GM23338 (cell line): Measurements from ENCODE around the gene CCDC196. TPM values are rescaled to one million over a fixed set of nuclear protein-coding genes. Genes with fewer than 3 reads are reported as not detected.

Experiments used
- ATAC-seq: fragments of 200-7000 bp; cut with Tn5 transposase; 3 replicates; pipeline ENCODE4 v1.9.1; 2020
- DNase-seq: peaks from one replicate; pipeline ENCODE4 v3.0.0-alpha.2; 2015; ENCODE audit warnings: low spot score
- H2AFZ ChIP-seq: fragments of 200-600 bp; sonication (generic); 2 replicates; pipeline ENCODE4 v1.8.0; 2016; ENCODE audit warnings: antibody characterized with exemption, mild to moderate bottlenecking, moderate library complexity
- H3F3A ChIP-seq: fragments of 200-600 bp; sonication (generic); replicated peaks from 2 replicates; pipeline ENCODE4 v1.8.0; 2017; ENCODE audit warnings: antibody characterized with exemption, mixed run types, low read depth
- H3K27ac ChIP-seq: fragments of 200-600 bp; sonication (generic); 2 replicates; pipeline ENCODE4 v1.6.1; 2016; ENCODE audit warnings: low read depth
- H3K27me3 ChIP-seq: fragments of 200-600 bp; sonication (generic); 2 replicates; pipeline ENCODE4 v1.8.0; 2016; ENCODE audit warnings: mild to moderate bottlenecking, mixed run types, moderate library complexity; ENCODE audit not compliant: insufficient read depth
- H3K36me3 ChIP-seq: fragments of 200-600 bp; sonication (generic); 2 replicates; pipeline ENCODE4 v1.8.0; 2016; ENCODE audit warnings: mild to moderate bottlenecking; ENCODE audit not compliant: insufficient read depth
- H3K4me1 ChIP-seq: fragments of 200-600 bp; sonication (generic); 2 replicates; pipeline ENCODE4 v1.8.0; 2016; ENCODE audit warnings: mild to moderate bottlenecking, moderate library complexity; ENCODE audit not compliant: insufficient read depth
- H3K4me2 ChIP-seq: fragments of 200-600 bp; sonication (generic); 2 replicates; pipeline ENCODE4 v1.7.1; 2017; ENCODE audit warnings: mixed run types
- H3K4me3 ChIP-seq: fragments of 200-600 bp; sonication (generic); 2 replicates; pipeline ENCODE4 v1.6.1; 2016; ENCODE audit warnings: mixed run types
- H3K79me2 ChIP-seq: fragments of 200-600 bp; sonication (generic); replicated peaks from 2 replicates; pipeline ENCODE4 v1.8.0; 2017; ENCODE audit warnings: mild to moderate bottlenecking; ENCODE audit not compliant: insufficient read depth
- H3K9me2 ChIP-seq: fragments of 200-600 bp; sonication (generic); 2 replicates; pipeline ENCODE4 v1.8.0; 2017; ENCODE audit not compliant: insufficient read depth
- H4K20me1 ChIP-seq: fragments of 200-600 bp; sonication (generic); replicated peaks from 2 replicates; pipeline ENCODE4 v1.8.0; 2017; ENCODE audit warnings: mild to moderate bottlenecking; ENCODE audit not compliant: insufficient read depth
- H3K27ac Mint-ChIP-seq: 2 replicates; pipeline ENCODE4 v1.8.0; 2020; ENCODE audit warnings: inconsistent platforms, mild to moderate bottlenecking, moderate library complexity, mixed read lengths
- H3K27me3 Mint-ChIP-seq: 3 replicates; pipeline ENCODE4 v1.8.0; 2022; ENCODE audit warnings: low read depth, mild to moderate bottlenecking, moderate library complexity, mixed read lengths, inconsistent platforms; ENCODE audit not compliant: insufficient read depth, poor library complexity
- H3K36me3 Mint-ChIP-seq: 3 replicates; pipeline ENCODE4 v1.8.0; 2021; ENCODE audit warnings: low read depth, mild to moderate bottlenecking, inconsistent platforms, moderate library complexity, mixed read lengths
- H3K4me1 Mint-ChIP-seq: 3 replicates; pipeline ENCODE4 v1.8.0; 2020; ENCODE audit warnings: mild to moderate bottlenecking, inconsistent platforms, mixed read lengths
- H3K4me3 Mint-ChIP-seq: 3 replicates; pipeline ENCODE4 v1.8.0; 2021; ENCODE audit warnings: moderate library complexity, mild to moderate bottlenecking, inconsistent platforms, mixed read lengths
- H3K9me3 Mint-ChIP-seq: 3 replicates; pipeline ENCODE4 v1.8.0; 2020; ENCODE audit warnings: moderate library complexity, mild to moderate bottlenecking, inconsistent platforms, mixed read lengths
- CREB1 ChIP-seq: fragments of 250-450 bp; sonication (Bioruptor Pico); IDR thresholded peaks from 2 replicates; pipeline ENCODE4 v1.5.0; 2020; ENCODE audit warnings: low read depth, mild to moderate bottlenecking, moderate library complexity
- CTCF ChIP-seq, 2 experiments: fragments of 200-600 bp in 1 of 2; sonication (generic) in 1 of 2; conservative IDR thresholded peaks; 2 replicates each; pipeline versions ENCODE4 v1.5.1 to v1.6.1; 2016 to 2017; ENCODE audit warnings: antibody characterized with exemption in 2 of 2, low read depth in 2 of 2, mild to moderate bottlenecking in 2 of 2, moderate library complexity in 1 of 2
- ETS1 ChIP-seq: IDR thresholded peaks from 2 replicates; pipeline ENCODE4 v1.6.1; 2016; ENCODE audit warnings: antibody characterized with exemption
- EZH2 ChIP-seq: fragments of 200-600 bp; sonication (generic); IDR thresholded peaks from one replicate; pipeline ENCODE4 v1.8.0; 2017; ENCODE audit warnings: antibody characterized with exemption, mild to moderate bottlenecking, low read depth; ENCODE audit not compliant: unreplicated experiment
- EZH2phosphoT487 ChIP-seq: fragments of 200-600 bp; sonication (generic); IDR thresholded peaks from one replicate; pipeline ENCODE4 v1.8.1; 2018; ENCODE audit warnings: antibody characterized with exemption; ENCODE audit not compliant: unreplicated experiment
- JUNB ChIP-seq: IDR thresholded peaks from one replicate; pipeline ENCODE4 v1.6.1; 2016; ENCODE audit warnings: antibody characterized with exemption; ENCODE audit not compliant: unreplicated experiment
- NANOG ChIP-seq: IDR thresholded peaks from 2 replicates; pipeline ENCODE4 v1.6.1; 2016; ENCODE audit warnings: antibody characterized with exemption, borderline replicate concordance
- POLR2AphosphoS5 ChIP-seq: IDR thresholded peaks from 2 replicates; pipeline ENCODE4 v1.6.1; 2016; ENCODE audit warnings: antibody characterized with exemption, low read depth
- REST ChIP-seq: IDR thresholded peaks from one replicate; pipeline ENCODE4 v1.6.1; 2018; ENCODE audit warnings: antibody characterized with exemption; ENCODE audit not compliant: unreplicated experiment
- STAT1 ChIP-seq: IDR thresholded peaks from one replicate; pipeline ENCODE4 v1.6.1; 2016; ENCODE audit warnings: antibody characterized with exemption; ENCODE audit not compliant: unreplicated experiment
- ZNF114 ChIP-seq: fragments of 250-450 bp; sonication (Bioruptor Pico); IDR thresholded peaks from 2 replicates; pipeline ENCODE4 v1.5.0; 2020; ENCODE audit warnings: mild to moderate bottlenecking, moderate library complexity
- ZNF331 ChIP-seq: fragments of 250-450 bp; sonication (Bioruptor Pico); IDR thresholded peaks from 2 replicates; pipeline ENCODE4 v1.5.0; 2020; ENCODE audit warnings: low read depth, mild to moderate bottlenecking, moderate library complexity
- ZNF462 ChIP-seq: fragments of 250-450 bp; sonication (Bioruptor Pico); IDR thresholded peaks from 2 replicates; pipeline ENCODE4 v1.5.0; 2020; ENCODE audit warnings: mild to moderate bottlenecking, moderate library complexity
- polyA plus RNA-seq: library from polyadenylated mRNA; unstranded; fragments of >200 nt; fragmentation: Nextera tagmentation; extraction: Ambion mirVana; gene quantifications from 2 replicates; pipeline ENCODE4 v1.2.1, GENCODE V29; 2016
- total RNA-seq: library from RNA; depleted of rRNA; stranded (reverse); fragments of >200 nt; shearing (Covaris generic); gene quantifications from 2 replicates; pipeline ENCODE4 v1.2.3, GENCODE V29; 2014

CCDC196 gene
- total and polyA plus RNA-seq, 2 experiments from 2014 or later = 0.27 TPM; not detected in 1

- H3K4me1 Mint-ChIP-seq = no peaks in the 10 kb centered on the region
- ATAC-seq = no peak
- H4K20me1 ChIP-seq = no peaks in the 10 kb centered on the region
- H3K27ac Mint-ChIP-seq = no peak overlapping the region
- no peak overlapping the region for H3K4me3 ChIP-seq
- H3K36me3 Mint-ChIP-seq = no peaks in the 10 kb centered on the region
- no peaks in the 10 kb centered on the region for H3K27me3 Mint-ChIP-seq
- H3K79me2 ChIP-seq = no peaks in the 10 kb centered on the region
- DNase-seq = no peak
- no peaks in the 10 kb centered on the region for H3K9me2 ChIP-seq
- H3K27me3 ChIP-seq = no peaks in the 10 kb centered on the region
- no peak for TF ChIP-seq EZH2phosphoT487
- no peak for TF ChIP-seq ETS1
- TF ChIP-seq REST = no peak
- TF ChIP-seq JUNB = no peak
- no peak for TF ChIP-seq ZNF331 (CRISPR knock-in tag)
- no peak for TF ChIP-seq CTCF (conservative IDR thresholded peaks at IDR 0.05; ENCODE audit: low read depth in 2 of 2)
- no peak for TF ChIP-seq ZNF114 (CRISPR knock-in tag)
- no peak for TF ChIP-seq CREB1
- TF ChIP-seq POLR2AphosphoS5 = no peak
- TF ChIP-seq NANOG = no peak
- no peak for TF ChIP-seq ZNF462 (CRISPR knock-in tag)
- no peak for TF ChIP-seq EZH2
- TF ChIP-seq STAT1 = no peak
- no peak overlapping the region for H3K4me3 Mint-ChIP-seq
- no peaks in the 10 kb centered on the region for H3K36me3 ChIP-seq
- no peaks in the 10 kb centered on the region for H3K4me1 ChIP-seq
- no peaks in the 10 kb centered on the region for H3F3A ChIP-seq
- H3K9me3 Mint-ChIP-seq = no peaks in the 10 kb centered on the region
- H3K27ac ChIP-seq = no peak overlapping the region
- no peak overlapping the region for H2AFZ ChIP-seq
- H3K4me2 ChIP-seq = no peak overlapping the region
These were observed 40.2 kb upstream of the CCDC196 start for GRCh38 chr14:66445936-66446335.
